Skeletal muscle cell (primary cell): Measurements from ENCODE around the gene CYB561D2.
"Not testable (repeated sequence)": the region's sequence is repeated elsewhere in the genome, so short reads cannot be mapped to it uniquely, and the experiment has no call there.

Experiments
- DNase-seq: peaks from one replicate; pipeline ENCODE4 v3.0.0-alpha.2; 2010; ENCODE audit warnings: low read depth
- H3K4me3 ChIP-seq: 2 replicates; pipeline ENCODE4 v1.5.1; 2011; ENCODE audit warnings: low read depth, mild to moderate bottlenecking, control low read depth, low read length, moderate library complexity

Gene CYB561D2

DNA sequence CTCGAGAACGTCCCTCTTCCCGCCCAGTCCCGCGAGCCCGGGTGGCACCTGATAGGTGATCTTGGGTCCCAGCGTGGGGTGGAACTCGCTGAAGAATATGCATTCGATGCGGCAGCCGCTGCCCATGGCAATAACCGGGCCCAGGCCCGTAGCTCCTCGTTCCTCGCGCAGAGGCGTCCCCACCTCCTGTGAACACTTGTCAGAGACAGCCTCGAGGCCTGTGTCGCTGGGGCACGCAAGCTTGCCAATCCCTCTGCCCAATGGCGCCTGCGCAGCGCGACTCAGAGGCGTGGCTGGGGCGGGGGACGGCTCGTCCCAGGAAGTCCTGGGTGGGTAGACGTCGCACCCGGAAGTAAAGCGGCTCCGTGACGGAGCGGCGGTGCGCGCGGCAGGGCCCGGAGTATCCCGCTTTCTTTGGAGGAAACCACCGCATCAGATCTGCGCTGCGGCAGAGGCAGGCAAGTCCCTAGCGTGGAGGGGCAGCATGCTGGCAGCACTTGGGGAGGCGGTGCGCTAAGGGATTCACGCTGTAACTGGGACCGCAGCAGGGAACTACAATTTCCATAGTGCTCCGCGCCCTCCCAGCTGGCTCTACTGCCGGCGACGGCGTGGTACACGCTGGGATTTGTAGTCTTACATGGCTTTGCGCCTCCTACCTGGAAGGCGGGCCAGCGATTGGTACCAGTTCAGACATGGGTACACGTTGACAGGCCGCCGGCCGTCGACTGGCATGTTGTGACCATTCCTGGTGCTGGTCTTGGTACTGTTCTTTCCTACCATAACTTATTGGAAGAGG, at the start of gene CYB561D2, which contains the start of gene NPRL2:
Gene CYB561D2 (plus strand): TSS at position 336 of the 796 bp plus-strand sequence. CDS start 572 bp downstream, outside the sequence.
Gene NPRL2 (minus strand): TSS at position 249 of the 796 bp plus-strand sequence. CDS start 123 bp downstream, at position 126.
- H3K4me3 ChIP-seq = peak within 1 kb of the TSS; percentile 70
- DNase-seq = peak; percentile 75

DNA sequence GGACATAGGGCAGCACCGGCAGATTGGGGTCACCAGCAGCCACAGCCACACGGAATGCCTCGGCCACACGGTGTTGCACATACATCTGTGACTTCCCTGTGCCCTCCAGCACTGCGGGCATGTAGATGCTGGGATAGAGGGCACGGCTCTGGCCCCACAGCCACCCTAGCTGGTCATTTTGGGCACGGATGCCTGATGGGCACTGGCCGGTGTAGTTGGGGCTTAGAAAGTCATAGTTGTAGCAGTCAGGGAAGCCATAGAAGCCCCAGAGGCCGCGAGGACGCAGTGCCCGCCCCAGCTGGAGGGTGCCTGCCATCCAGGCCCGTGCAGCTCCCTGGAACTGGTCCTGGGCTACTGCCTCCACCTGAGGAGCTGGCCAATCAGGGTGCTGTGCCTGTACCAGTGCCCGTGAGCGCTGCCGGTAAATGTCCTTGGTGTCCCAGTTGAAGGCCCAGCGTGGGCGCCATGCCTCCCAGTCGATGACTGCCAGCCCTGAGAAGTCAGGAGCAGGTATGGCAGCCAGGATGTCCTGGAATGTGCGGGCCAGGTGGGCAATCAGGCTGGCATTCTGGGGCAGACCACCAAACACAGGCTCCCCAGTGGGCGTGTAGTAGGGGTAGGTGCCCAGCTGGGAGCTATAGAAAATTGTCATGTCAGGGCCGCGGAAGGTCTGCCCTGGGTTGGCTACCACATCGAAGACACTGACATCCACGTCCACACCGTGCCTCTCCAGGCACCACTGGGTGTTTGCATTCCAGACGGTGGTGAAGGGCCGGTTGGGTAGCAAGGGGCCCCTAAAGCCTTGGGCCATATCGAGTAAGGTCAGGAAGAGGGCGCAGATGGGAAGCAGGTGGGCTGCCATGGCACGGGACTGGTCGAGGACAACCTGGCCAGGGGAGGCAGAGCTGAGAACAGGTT, 48.3 kb upstream of the CYB561D2 start:
- DNase-seq = no peak
- H3K4me3 ChIP-seq = no peak overlapping the region

DNA sequence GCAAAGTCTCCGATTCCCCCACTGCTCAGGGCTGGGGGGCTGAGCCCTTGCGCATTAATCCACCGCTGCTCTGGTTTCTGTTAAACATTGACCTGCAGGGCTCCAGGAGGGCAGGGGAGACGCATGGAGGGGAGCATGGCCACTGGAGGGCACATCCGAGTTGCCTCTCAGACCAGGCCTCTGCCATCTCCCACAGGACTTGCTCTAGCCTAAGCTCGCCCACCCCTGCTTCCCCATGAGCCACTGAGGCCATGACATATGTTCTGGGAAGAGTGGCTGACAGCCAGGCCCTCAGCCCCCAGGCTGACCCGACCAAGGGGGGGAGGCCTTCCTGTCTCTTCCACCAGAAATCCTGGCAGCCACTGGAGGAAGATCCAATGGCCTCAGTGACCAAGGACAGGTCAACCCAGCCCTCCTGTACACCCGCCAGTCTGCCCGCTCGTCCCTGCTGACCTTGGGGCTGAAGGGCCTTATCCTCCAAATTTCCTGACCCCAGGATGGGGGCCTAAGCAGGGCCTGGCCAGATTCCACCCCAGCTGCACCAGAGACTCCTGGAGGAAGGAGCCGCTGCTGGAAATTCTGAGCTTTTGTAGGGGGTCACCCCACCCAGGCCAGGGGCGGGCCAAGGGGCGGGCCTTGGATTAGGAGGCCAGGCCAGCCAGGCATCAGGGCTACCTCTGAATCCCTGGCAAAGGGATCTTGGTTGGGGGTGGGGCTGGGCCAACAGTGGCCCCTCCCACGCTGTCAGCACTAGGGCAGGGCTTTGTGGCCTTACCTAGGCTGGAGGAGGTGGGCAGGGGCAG, 47.4 kb upstream of the CYB561D2 start, which contains the start of gene HYAL1:
Gene HYAL1 (minus strand): TSS at position 562 of the 803 bp plus-strand sequence. CDS start 618 bp downstream, outside the sequence.
- DNase-seq = no peak
- H3K4me3 ChIP-seq = no peak within 1 kb of the TSS

GRCh38 chr3:50304601-50305000, 46.1 kb upstream of the CYB561D2 start:
- DNase-seq = no peak

DNA sequence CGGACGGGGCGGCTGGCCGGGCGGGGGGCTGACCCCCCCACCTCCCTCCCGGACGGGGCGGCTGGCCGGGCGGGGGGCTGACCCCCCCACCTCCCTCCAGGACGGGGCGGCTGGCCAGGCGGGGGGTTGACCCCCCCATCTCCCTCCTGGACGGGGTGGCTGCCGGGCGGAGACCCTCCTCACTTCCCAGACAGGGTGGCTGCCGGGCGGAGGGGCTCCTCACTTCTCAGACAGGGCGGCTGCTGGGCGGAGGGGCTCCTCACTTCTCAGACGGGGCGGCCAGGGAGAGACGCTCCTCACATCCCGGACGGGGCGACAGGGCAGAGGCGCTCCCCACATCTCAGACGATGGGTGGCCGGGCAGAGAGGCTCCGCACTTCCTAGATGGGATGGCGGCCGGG, 38.6 kb upstream of the CYB561D2 start:
- not testable (repeated sequence) for DNase-seq, H3K4me3 ChIP-seq

More at GRCh38 chr3:50304601-50305000, 46.1 kb upstream of the CYB561D2 start:
- no peak overlapping the region for H3K4me3 ChIP-seq

DNA sequence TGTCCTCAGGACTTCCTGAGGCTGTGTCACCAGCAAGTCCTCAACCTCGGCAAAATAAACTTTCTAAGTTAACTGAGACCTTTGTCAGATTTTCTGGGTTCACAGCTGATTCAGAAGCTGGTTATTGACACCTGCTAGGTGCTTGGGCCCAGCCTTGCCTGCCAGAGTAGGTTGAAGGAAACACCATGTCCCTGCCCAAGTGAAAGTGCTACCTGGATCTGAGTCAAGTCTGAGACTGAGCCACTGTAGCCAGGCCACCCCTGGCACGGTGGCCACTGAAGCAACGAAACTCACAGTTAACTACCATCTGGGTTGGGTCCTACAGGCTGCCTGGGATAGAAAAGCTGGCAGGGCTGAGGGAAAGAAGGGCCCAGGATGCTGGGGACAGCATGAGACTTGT, 36.3 kb upstream of the CYB561D2 start:
- DNase-seq = no peak

GRCh38 chr3:50314816-50315215, 35.8 kb upstream of the CYB561D2 start:
- no peak for DNase-seq
- H3K4me3 ChIP-seq = no peak overlapping the region

More for the DNA sequence above, 36.3 kb upstream of the CYB561D2 start:
- no peak overlapping the region for H3K4me3 ChIP-seq

GRCh38 chr3:50316657-50317242, 33.9 kb upstream of the CYB561D2 start:
- no peak overlapping the region for H3K4me3 ChIP-seq
- no peak for DNase-seq

DNA sequence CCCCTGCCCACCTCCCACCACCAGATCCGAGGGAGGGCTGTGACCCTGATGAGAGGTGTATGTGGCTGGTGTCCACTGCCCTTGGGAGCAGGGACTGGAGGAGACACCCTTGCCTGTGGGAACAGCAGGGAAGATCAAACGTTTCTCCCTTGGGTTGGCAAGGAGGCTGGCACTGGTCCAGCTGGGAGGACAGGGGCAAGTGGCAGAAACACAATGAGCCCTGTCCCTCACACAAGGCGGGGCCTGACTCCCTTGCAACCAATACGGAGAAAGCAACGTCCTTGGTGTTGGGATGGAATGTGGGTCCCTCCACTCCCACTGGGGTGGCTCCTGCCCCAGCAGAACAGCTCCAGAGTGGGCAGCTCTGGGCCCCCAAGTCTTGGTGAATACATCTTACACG, 33.4 kb upstream of the CYB561D2 start:
- DNase-seq = no peak
- H3K4me3 ChIP-seq = no peak overlapping the region

GRCh38 chr3:50318163-50318562, 32.5 kb upstream of the CYB561D2 start:
- H3K4me3 ChIP-seq = no peak overlapping the region
- DNase-seq = no peak

DNA sequence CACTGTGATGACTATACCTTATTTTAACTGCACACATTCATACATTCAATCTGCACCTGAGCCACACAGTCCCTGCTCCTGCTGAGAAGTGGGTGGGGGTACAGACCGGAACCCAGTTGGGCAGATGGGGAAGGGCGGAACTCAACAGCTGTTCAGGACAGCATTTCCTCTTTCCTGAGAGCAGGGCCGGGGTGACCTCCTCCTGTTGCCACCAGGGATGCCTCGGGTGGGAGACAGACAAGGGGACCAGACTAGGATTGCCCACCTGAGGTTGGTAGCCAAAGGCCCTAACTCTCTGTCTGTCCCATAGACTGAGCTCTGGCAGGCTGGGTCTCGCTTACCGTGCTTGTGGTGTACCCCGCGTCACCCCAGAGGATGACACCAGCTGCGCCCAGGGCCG, 32.0 kb upstream of the CYB561D2 start:
- no peak overlapping the region for H3K4me3 ChIP-seq
- no peak for DNase-seq

DNA sequence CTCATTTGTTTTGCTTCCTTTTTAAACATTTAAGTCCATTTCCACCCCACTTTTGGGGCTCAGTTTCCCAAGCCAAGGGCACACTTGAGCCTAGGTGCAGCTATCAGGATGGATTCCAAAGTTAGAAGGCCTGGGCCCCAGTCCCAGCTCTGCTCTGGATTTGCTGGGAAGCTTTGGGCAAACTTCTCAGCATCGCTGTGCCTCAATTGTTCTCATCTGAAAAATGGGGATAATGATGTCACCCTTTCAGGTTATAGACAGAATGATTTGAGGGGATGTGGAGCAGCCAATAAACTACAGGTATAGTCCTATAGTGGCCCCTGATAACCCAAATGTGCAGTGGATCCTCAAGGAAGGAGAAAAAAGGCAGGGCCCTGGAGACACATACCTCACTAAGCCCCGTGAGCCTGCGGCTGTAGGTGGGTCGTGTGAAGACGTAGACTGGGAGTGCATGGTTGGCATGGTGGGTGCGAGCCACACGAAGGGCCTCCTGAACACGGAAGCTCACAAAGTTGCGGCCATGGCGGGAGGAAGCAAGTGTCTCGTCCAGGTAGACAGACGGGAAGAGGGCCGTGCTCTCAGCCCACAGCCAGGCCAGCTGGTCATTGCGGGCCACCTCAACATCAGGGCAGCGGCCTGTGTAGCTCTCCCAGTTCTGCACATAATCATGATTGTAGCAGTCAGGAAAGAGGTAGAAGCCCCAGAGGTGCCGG, 31.3 kb upstream of the CYB561D2 start:
- no peak for DNase-seq
- no peak overlapping the region for H3K4me3 ChIP-seq

- DNase-seq = no peak
- H3K4me3 ChIP-seq = peak overlapping the region; percentile 80
These were observed 30.6 kb upstream of the CYB561D2 start for GRCh38 chr3:50319894-50320625.

GRCh38 chr3:50320853-50321335, 29.8 kb upstream of the CYB561D2 start:
- H3K4me3 ChIP-seq = peak overlapping the region; percentile 80
- no peak for DNase-seq

GRCh38 chr3:50321336-50322114, 29.1 kb upstream of the CYB561D2 start:
- H3K4me3 ChIP-seq = peak overlapping the region; percentile 80
- peak; percentile 65 for DNase-seq

DNA sequence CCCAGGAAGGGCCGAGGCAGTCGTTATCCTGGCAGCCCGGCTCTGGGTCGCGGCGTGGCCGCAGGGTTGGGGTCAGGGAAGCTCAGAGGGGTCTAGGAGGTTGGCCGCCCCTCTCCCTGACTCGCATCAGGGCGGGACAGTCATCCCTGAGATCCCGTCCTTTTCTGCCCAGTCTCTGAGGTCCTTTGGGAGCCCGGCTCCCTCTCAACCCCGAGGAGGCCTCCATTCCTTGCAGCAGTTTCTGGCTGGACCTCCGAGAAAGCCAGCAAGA, 28.6 kb upstream of the CYB561D2 start:
- DNase-seq = no peak
- H3K4me3 ChIP-seq = peak overlapping the region; percentile 80
